ENCODE data around the gene LTC4S.

Gene LTC4S

DNA sequence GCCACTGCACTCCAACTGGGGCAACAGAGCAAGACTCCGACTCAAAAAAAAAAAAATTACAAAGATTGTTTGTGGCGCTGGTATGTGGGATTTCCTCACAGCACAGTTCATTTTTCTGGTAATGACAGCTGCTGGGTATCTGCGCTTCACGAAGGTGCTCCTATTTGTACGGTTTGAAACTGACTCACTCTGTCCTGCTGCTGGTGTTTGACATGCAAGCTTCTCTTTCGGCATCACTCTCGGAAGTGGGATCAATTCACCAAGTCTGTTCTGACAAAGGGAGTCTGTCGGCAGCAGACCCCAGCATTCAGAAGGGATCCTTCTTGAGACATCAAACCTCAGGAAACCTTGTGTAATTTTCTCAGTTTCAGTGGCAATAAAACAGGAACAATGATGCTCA is 34.8 kb upstream of the LTC4S start:
- Histone ChIP-seq H3K27ac (ENCODE audit: low read length) (no peak overlapping the region), H2AFZ (ENCODE audit: low read length) (no peak overlapping the region), H3K9me2 (replicated peaks; ENCODE audit: insufficient read depth, low read length) (no peaks in the 10 kb centered on the region), H3K9me3 (replicated peaks; ENCODE audit: insufficient read depth, low read length) (no peaks in the 10 kb centered on the region), H3K4me3 (ENCODE audit: low read length) (no peak overlapping the region), H3K4me1 (ENCODE audit: low read length) (peaks cover 20% of the 10 kb centered on the region; the same call in 1 of the 2 replicates), H3F3A (ENCODE audit: insufficient read depth, low read length) (peaks cover 15% of the 10 kb centered on the region), H4K20me1 (ENCODE audit: insufficient read depth, low read length) (peaks cover 23% of the 10 kb centered on the region), H3K9ac (ENCODE audit: low read length) (no peak overlapping the region), H3K36me3 (replicated peaks; ENCODE audit: insufficient read depth, low read length) (no peaks in the 10 kb centered on the region), H3K27me3 (replicated peaks; ENCODE audit: insufficient read depth, low read length) (no peaks in the 10 kb centered on the region), H3K4me2 (ENCODE audit: low read depth, low read length) (no peak overlapping the region), H3K79me2 (ENCODE audit: low read length) (peaks cover 97% of the 10 kb centered on the region)
- TF ChIP-seq EZH2phosphoT487 (IDR thresholded peaks at IDR 0.05; ENCODE audit: low read length) (no peak), CTCF (IDR thresholded peaks at IDR 0.05; ENCODE audit: low read length) (no peak), EZH2 (optimal IDR thresholded peaks at IDR 0.05; ENCODE audit: low read depth, low read length) (no peak)
- no peak for DNase-seq

DNA sequence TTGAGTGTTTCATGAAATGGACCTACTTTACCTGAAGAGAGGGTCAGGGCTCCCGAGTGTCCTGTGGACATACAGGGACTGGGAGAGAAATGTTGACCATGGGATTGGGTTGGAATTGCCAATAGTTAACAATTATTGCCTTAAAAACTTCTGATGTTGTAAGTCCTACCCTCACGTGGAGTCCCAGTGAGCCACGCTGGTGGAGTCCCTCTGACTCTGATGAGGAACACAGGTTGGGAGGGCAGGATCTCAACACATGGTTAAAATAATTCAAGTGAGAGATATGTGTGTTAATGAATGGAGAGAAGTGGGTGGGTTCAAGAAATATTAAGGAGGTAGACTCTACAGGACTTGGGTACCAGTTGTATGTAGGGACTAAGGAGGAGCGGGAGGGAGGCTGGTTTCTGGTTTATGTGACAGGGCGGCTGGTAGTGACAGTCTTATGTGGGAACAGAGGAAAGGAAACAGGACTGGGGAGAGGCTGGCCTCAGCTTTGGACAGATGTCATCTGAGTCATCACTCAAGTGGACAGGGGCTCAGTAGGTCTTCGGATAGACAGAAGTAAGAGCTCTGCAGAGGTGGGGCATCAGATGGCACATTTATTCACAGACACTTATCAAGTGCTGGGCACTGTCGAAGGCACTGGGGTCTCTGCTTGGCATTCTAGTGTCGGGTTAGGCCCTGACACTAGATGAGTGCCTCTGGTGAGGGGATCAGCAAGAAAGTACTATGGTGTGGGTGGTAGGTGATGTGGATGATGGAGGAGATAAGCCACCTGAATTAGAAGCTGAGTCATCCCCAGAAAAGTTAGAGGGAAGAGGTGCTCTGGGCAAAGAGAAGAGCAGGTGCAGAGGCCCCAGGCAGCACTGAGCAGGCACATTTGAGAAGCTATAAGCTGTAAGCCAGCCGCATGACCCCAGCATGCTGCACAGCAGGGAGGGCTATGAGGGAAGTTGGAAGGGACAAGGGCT is 33.9 kb upstream of the LTC4S start:
- no peaks in the 10 kb centered on the region for H3K27me3 ChIP-seq (replicated peaks; ENCODE audit: insufficient read depth, low read length)
- H2AFZ ChIP-seq (ENCODE audit: low read length) = no peak overlapping the region
- H3F3A ChIP-seq (ENCODE audit: insufficient read depth, low read length) = peaks cover 15% of the 10 kb centered on the region
- H3K36me3 ChIP-seq (replicated peaks; ENCODE audit: insufficient read depth, low read length) = no peaks in the 10 kb centered on the region
- H3K79me2 ChIP-seq (ENCODE audit: low read length) = peaks cover 91% of the 10 kb centered on the region
- H3K27ac ChIP-seq (ENCODE audit: low read length) = no peak overlapping the region
- TF ChIP-seq EZH2 (optimal IDR thresholded peaks at IDR 0.05; ENCODE audit: low read depth, low read length) = no peak
- no peak for TF ChIP-seq EZH2phosphoT487 (IDR thresholded peaks at IDR 0.05; ENCODE audit: low read length)
- no peak for TF ChIP-seq CTCF (IDR thresholded peaks at IDR 0.05; ENCODE audit: low read length)
- peaks cover 16% of the 10 kb centered on the region for H4K20me1 ChIP-seq (ENCODE audit: insufficient read depth, low read length)
- H3K4me2 ChIP-seq (ENCODE audit: low read depth, low read length) = no peak overlapping the region
- H3K9me3 ChIP-seq (replicated peaks; ENCODE audit: insufficient read depth, low read length) = no peaks in the 10 kb centered on the region
- no peak for DNase-seq
- no peaks in the 10 kb centered on the region for H3K9me2 ChIP-seq (replicated peaks; ENCODE audit: insufficient read depth, low read length)
- H3K4me1 ChIP-seq (ENCODE audit: low read length) = peaks cover 20% of the 10 kb centered on the region; the same call in 1 of the 2 replicates
- no peak overlapping the region for H3K9ac ChIP-seq (ENCODE audit: low read length)
- H3K4me3 ChIP-seq (ENCODE audit: low read length) = no peak overlapping the region

GRCh38 chr5:179762079-179762780 is 31.6 kb upstream of the LTC4S start:
- H2AFZ ChIP-seq (ENCODE audit: low read length) = no peak overlapping the region
- peaks cover 20% of the 10 kb centered on the region; the same call in 1 of the 2 replicates for H3K4me1 ChIP-seq (ENCODE audit: low read length)
- no peak overlapping the region for H3K9ac ChIP-seq (ENCODE audit: low read length)
- H3K36me3 ChIP-seq (replicated peaks; ENCODE audit: insufficient read depth, low read length) = peaks cover 6% of the 10 kb centered on the region; the same call in 1 of the 2 replicates
- H3K27ac ChIP-seq (ENCODE audit: low read length) = peak overlapping the region; percentile 9; the same call in 1 of the 2 replicates
- no peak overlapping the region for H3K4me2 ChIP-seq (ENCODE audit: low read depth, low read length)
- peaks cover 92% of the 10 kb centered on the region for H3K79me2 ChIP-seq (ENCODE audit: low read length)
- peaks cover 18% of the 10 kb centered on the region for H4K20me1 ChIP-seq (ENCODE audit: insufficient read depth, low read length)
- TF ChIP-seq EZH2 (optimal IDR thresholded peaks at IDR 0.05; ENCODE audit: low read depth, low read length) = no peak
- no peak for TF ChIP-seq CTCF (IDR thresholded peaks at IDR 0.05; ENCODE audit: low read length)
- no peak for TF ChIP-seq EZH2phosphoT487 (IDR thresholded peaks at IDR 0.05; ENCODE audit: low read length)
- H3K4me3 ChIP-seq (ENCODE audit: low read length) = no peak overlapping the region
- peak; percentile 18 for DNase-seq
- peaks cover 15% of the 10 kb centered on the region for H3F3A ChIP-seq (ENCODE audit: insufficient read depth, low read length)
- no peaks in the 10 kb centered on the region for H3K27me3 ChIP-seq (replicated peaks; ENCODE audit: insufficient read depth, low read length)
- H3K9me2 ChIP-seq (replicated peaks; ENCODE audit: insufficient read depth, low read length) = no peaks in the 10 kb centered on the region
- H3K9me3 ChIP-seq (replicated peaks; ENCODE audit: insufficient read depth, low read length) = no peaks in the 10 kb centered on the region

All from MM.1S (cell line).